HEK293 (cell line): Measurements from ENCODE around the gene DENND4B.
A peak's percentile ranks its signal among the peaks of the same experiment; 100 is the strongest.

Source experiments
- CTCF ChIA-PET: fragments of 350-600 bp; formaldehyde crosslinking; extraction: SDS; loops from one replicate; lab custom pipeline; 2021; ENCODE audit warnings: antibody characterized with exemption; lab: Yijun Ruan, JAX
- POLR2A ChIA-PET: fragments of 300-600 bp; formaldehyde crosslinking; extraction: SDS; loops from one replicate; lab custom pipeline; 2020; ENCODE audit warnings: antibody characterized with exemption, inconsistent platforms; lab: Yijun Ruan, JAX
- H3K27ac ChIP-seq: fragments of 200-500 bp; sonication (Bioruptor generic); 2 replicates; pipeline ENCODE4 v1.5.1; 2014; ENCODE audit warnings: low read depth, low read length, control low read depth, inconsistent platforms; ENCODE audit errors: extremely low read depth
- H3K36me3 ChIP-seq, 2 experiments: fragments of 200-500 bp in 1 of 2; sonication (Bioruptor generic) in 1 of 2; 1 replicate in 1 of 2; 2 replicates in 1 of 2; pipeline ENCODE4 v1.5.1; 2014 to 2017; ENCODE audit warnings: inconsistent platforms in 2 of 2, low read length in 2 of 2; ENCODE audit not compliant: control insufficient read depth in 2 of 2, insufficient read depth in 1 of 2
- H3K4me1 ChIP-seq: fragments of 200-500 bp; sonication (Bioruptor generic); 2 replicates; pipeline ENCODE4 v1.5.1; 2014; ENCODE audit warnings: mild to moderate bottlenecking, low read length, inconsistent platforms; ENCODE audit not compliant: control insufficient read depth, insufficient read depth
- H3K4me3 ChIP-seq: 2 replicates; pipeline ENCODE4 v1.5.1; 2011; ENCODE audit warnings: low read depth, mild to moderate bottlenecking, control low read depth, low read length, moderate library complexity
- H3K9me3 ChIP-seq: fragments of 200-500 bp; sonication (Bioruptor generic); 2 replicates; pipeline ENCODE4 v1.5.1; 2014; ENCODE audit warnings: low read depth, low read length, inconsistent platforms; ENCODE audit not compliant: control insufficient read depth, insufficient read depth
- BCL11A ChIP-seq: fragments of 450-650 bp; formaldehyde crosslinking; IDR thresholded peaks from 2 replicates; pipeline ENCODE4 v1.5.1; 2016; ENCODE audit warnings: low read depth, missing biosample characterization, missing genetic modification characterization
- BCL6B ChIP-seq: fragments of 450-650 bp; formaldehyde crosslinking; IDR thresholded peaks from 2 replicates; pipeline ENCODE4 v1.5.1; 2017; ENCODE audit warnings: missing biosample characterization, missing genetic modification characterization
- KLF7 ChIP-seq: fragments of 450-650 bp; formaldehyde crosslinking; IDR thresholded peaks from 2 replicates; pipeline ENCODE4 v1.5.1; 2016; ENCODE audit warnings: missing biosample characterization, missing genetic modification characterization, borderline replicate concordance
- SP2 ChIP-seq: fragments of 450-650 bp; formaldehyde crosslinking; IDR thresholded peaks from 2 replicates; pipeline ENCODE4 v1.5.1; 2016; ENCODE audit warnings: missing biosample characterization, missing genetic modification characterization
- SP7 ChIP-seq: fragments of 450-650 bp; formaldehyde crosslinking; IDR thresholded peaks from 2 replicates; pipeline ENCODE4 v1.5.1; 2016; ENCODE audit warnings: missing biosample characterization, missing genetic modification characterization
- TCF7L2 ChIP-seq: IDR thresholded peaks from 2 replicates; pipeline ENCODE4 v1.6.1; 2011; ENCODE audit warnings: low read depth, mild to moderate bottlenecking, inconsistent platforms, low read length, moderate library complexity, borderline replicate concordance
- YY2 ChIP-seq: fragments of 450-650 bp; formaldehyde crosslinking; IDR thresholded peaks from 2 replicates; pipeline ENCODE4 v1.5.1; 2016; ENCODE audit warnings: missing biosample characterization, missing genetic modification characterization
- ZBTB1 ChIP-seq: fragments of 450-650 bp; formaldehyde crosslinking; IDR thresholded peaks from 2 replicates; pipeline ENCODE4 v1.5.1; 2016; ENCODE audit warnings: missing biosample characterization, missing genetic modification characterization
- ZIC2 ChIP-seq: fragments of 450-650 bp; formaldehyde crosslinking; IDR thresholded peaks from 2 replicates; pipeline ENCODE4 v1.5.1; 2016; ENCODE audit warnings: missing biosample characterization, missing genetic modification characterization
- ZNF16 ChIP-seq: fragments of 450-650 bp; formaldehyde crosslinking; IDR thresholded peaks from 2 replicates; pipeline ENCODE4 v1.5.1; 2016; ENCODE audit warnings: low read depth, missing biosample characterization, missing genetic modification characterization
- ZNF174 ChIP-seq: fragments of 450-650 bp; formaldehyde crosslinking; IDR thresholded peaks from 2 replicates; pipeline ENCODE4 v1.5.0; 2017; ENCODE audit warnings: missing biosample characterization, mild to moderate bottlenecking, missing genetic modification characterization
- ZNF19 ChIP-seq: fragments of 450-650 bp; formaldehyde crosslinking; IDR thresholded peaks from 2 replicates; pipeline ENCODE4; 2016; ENCODE audit warnings: missing biosample characterization, missing genetic modification characterization, low read depth
- ZNF223 ChIP-seq: fragments of 450-650 bp; formaldehyde crosslinking; IDR thresholded peaks from 2 replicates; pipeline ENCODE4 v1.5.1; 2016; ENCODE audit warnings: missing biosample characterization, missing genetic modification characterization
- ZNF302 ChIP-seq: fragments of 450-650 bp; formaldehyde crosslinking; IDR thresholded peaks from 2 replicates; pipeline ENCODE4 v1.5.1; 2016; ENCODE audit warnings: missing biosample characterization, missing genetic modification characterization, low read depth
- ZNF335 ChIP-seq: fragments of 450-650 bp; formaldehyde crosslinking; conservative IDR thresholded peaks from 2 replicates; pipeline ENCODE4 v1.5.1; 2016; ENCODE audit warnings: missing biosample characterization, missing genetic modification characterization
- ZNF391 ChIP-seq: fragments of 450-650 bp; formaldehyde crosslinking; IDR thresholded peaks from 2 replicates; pipeline ENCODE4 v1.5.1; 2016; ENCODE audit warnings: low read depth, missing biosample characterization, missing genetic modification characterization, borderline replicate concordance
- ZNF404 ChIP-seq: fragments of 450-650 bp; formaldehyde crosslinking; IDR thresholded peaks from 2 replicates; pipeline ENCODE4 v1.5.1; 2017; ENCODE audit warnings: missing biosample characterization, missing genetic modification characterization
- ZNF544 ChIP-seq: fragments of 450-650 bp; formaldehyde crosslinking; IDR thresholded peaks from 2 replicates; pipeline ENCODE4 v1.5.0; 2017; ENCODE audit warnings: missing biosample characterization, missing genetic modification characterization
- ZNF596 ChIP-seq: fragments of 450-650 bp; IDR thresholded peaks from 2 replicates; pipeline ENCODE4 v1.5.0; 2018; ENCODE audit warnings: missing biosample characterization, mild to moderate bottlenecking, missing genetic modification characterization, moderate library complexity
- ZNF600 ChIP-seq: fragments of 450-650 bp; formaldehyde crosslinking; IDR thresholded peaks from 2 replicates; pipeline ENCODE4 v1.5.1; 2016; ENCODE audit warnings: missing biosample characterization, missing genetic modification characterization
- ZNF610 ChIP-seq: fragments of 450-650 bp; formaldehyde crosslinking; IDR thresholded peaks from 2 replicates; pipeline ENCODE4 v1.5.1; 2016; ENCODE audit warnings: missing biosample characterization, missing genetic modification characterization, borderline replicate concordance
- ZNF658 ChIP-seq: fragments of 450-650 bp; formaldehyde crosslinking; IDR thresholded peaks from 2 replicates; pipeline ENCODE4; 2016; ENCODE audit warnings: missing biosample characterization, missing genetic modification characterization
- ZNF785 ChIP-seq: fragments of 450-650 bp; formaldehyde crosslinking; IDR thresholded peaks from 2 replicates; pipeline ENCODE4 v1.5.1; 2016; ENCODE audit warnings: missing biosample characterization, missing genetic modification characterization
- ZNF791 ChIP-seq: fragments of 450-650 bp; formaldehyde crosslinking; IDR thresholded peaks from 2 replicates; pipeline ENCODE4 v1.5.1; 2016; ENCODE audit warnings: missing biosample characterization, missing genetic modification characterization
- ZSCAN16 ChIP-seq: fragments of 450-650 bp; formaldehyde crosslinking; IDR thresholded peaks from 2 replicates; pipeline ENCODE4 v1.5.1; 2016; ENCODE audit warnings: missing biosample characterization, missing genetic modification characterization
- ZSCAN4 ChIP-seq: fragments of 450-650 bp; formaldehyde crosslinking; IDR thresholded peaks from 2 replicates; pipeline ENCODE4 v1.5.1; 2017; ENCODE audit warnings: missing biosample characterization, missing genetic modification characterization
- TF ChIP-seq, protein P1 (sequence below): fragments of 450-650 bp; formaldehyde crosslinking; conservative IDR thresholded peaks from 2 replicates; pipeline ENCODE4 v1.5.1; 2016; ENCODE audit warnings: low read depth, missing biosample characterization, missing genetic modification characterization
- TF ChIP-seq, protein P2 (sequence below): fragments of 450-650 bp; formaldehyde crosslinking; IDR thresholded peaks from 2 replicates; pipeline ENCODE4 v1.5.1; 2016; ENCODE audit warnings: missing biosample characterization, missing genetic modification characterization

Gene DENND4B

GRCh38 chr1:153945795-153946621, 510 bp downstream of the DENND4B start (continued):
- TF ChIP-seq ZNF223 (no peak), ZNF791 (tag by site-specific recombination) (no peak), ZNF174 (tag by site-specific recombination) (no peak)
- TF ChIP-seq, all 188 proteins: peak for 45

DNA sequence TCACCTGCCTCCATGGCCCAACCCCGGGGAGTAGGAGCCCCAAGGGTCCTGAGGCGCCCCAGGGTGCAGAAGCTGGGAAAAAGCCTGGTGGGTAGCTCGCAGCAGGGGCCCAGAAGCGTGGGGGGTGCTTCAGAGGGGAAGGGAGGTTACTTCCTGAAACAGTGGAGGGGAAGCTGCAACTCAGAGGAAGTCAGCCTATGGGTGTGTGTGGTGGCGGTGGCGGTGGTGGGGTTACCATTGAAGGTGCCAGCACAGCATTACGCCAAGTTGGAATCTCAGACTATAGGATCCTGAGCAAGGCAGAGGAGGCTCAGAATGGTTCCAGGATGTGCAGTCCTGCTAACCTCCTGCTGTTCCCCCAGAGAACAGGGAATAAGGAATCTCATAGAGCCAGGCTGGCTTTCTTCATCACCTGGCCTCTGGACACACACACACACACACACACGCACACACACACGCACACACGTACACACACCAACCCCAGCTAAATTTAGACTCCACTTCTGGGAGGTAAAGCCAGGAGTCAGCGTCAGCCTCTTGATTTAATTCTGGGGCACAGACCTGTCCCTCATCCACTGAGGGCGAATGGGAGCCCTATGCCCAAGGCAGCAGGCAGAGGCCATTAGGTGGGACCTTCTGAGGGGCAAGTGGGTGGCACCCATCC, 1.3 kb downstream of the DENND4B start:
- Histone ChIP-seq H3K27ac (peak overlapping the region; percentile 91), H3K36me3 (peaks cover 0 to 67% of the 10 kb centered on the region in 2 experiments; a peak in 2 of 3 replicates), H3K4me3 (peak overlapping the region; percentile 74), H3K4me1 (no peaks in the 10 kb centered on the region), H3K9me3 (no peaks in the 10 kb centered on the region)
- ChIA-PET CTCF (interaction anchor here (0.6 to 2.5 kb wide), 14 partner anchors 11 to 601 kb away, joined by 3 to 10 read pairs (median 4); partner anchors contain the start of genes JTB and RAB13), POLR2A (interaction anchor here (0.6 to 4.3 kb wide), 8 partner anchors 13 to 169 kb away, joined by 4 to 36 read pairs (median 18); partner anchors contain the start of genes CREB3L4, CRTC2, GATAD2B and JTB)
- TF ChIP-seq ZNF335 (tag by site-specific recombination) (peak; percentile 99), SP7 (no peak), ZNF391 (0 out of 2 replicates have a peak, but pooled peaks have one; percentile 78), BCL11A (tag by site-specific recombination) (0 out of 2 replicates have a peak, but pooled peaks have one; percentile 27), ZNF658 (no peak), ZNF302 (tag by site-specific recombination) (no peak), YY2 (0 out of 2 replicates have a peak, but pooled peaks have one; percentile 11), ZNF404 (tag by site-specific recombination) (no peak), ZNF785 (tag by site-specific recombination) (no peak), SP2 (no peak), TCF7L2 (no peak), ZNF16 (tag by site-specific recombination) (no peak), KLF7 (tag by site-specific recombination) (no peak), ZIC2 (tag by site-specific recombination) (peak; percentile 78), ZNF610 (tag by site-specific recombination) (no peak), ZSCAN4 (tag by site-specific recombination) (peak; percentile 98), ZNF600 (tag by site-specific recombination) (peak; percentile 53), ZBTB1 (tag by site-specific recombination) (no peak), ZNF544 (tag by site-specific recombination) (no peak), ZSCAN16 (no peak), BCL6B (no peak), ZNF596 (no peak), ZNF19 (tag by site-specific recombination) (no peak)
- TF ChIP-seq, protein P1, sequence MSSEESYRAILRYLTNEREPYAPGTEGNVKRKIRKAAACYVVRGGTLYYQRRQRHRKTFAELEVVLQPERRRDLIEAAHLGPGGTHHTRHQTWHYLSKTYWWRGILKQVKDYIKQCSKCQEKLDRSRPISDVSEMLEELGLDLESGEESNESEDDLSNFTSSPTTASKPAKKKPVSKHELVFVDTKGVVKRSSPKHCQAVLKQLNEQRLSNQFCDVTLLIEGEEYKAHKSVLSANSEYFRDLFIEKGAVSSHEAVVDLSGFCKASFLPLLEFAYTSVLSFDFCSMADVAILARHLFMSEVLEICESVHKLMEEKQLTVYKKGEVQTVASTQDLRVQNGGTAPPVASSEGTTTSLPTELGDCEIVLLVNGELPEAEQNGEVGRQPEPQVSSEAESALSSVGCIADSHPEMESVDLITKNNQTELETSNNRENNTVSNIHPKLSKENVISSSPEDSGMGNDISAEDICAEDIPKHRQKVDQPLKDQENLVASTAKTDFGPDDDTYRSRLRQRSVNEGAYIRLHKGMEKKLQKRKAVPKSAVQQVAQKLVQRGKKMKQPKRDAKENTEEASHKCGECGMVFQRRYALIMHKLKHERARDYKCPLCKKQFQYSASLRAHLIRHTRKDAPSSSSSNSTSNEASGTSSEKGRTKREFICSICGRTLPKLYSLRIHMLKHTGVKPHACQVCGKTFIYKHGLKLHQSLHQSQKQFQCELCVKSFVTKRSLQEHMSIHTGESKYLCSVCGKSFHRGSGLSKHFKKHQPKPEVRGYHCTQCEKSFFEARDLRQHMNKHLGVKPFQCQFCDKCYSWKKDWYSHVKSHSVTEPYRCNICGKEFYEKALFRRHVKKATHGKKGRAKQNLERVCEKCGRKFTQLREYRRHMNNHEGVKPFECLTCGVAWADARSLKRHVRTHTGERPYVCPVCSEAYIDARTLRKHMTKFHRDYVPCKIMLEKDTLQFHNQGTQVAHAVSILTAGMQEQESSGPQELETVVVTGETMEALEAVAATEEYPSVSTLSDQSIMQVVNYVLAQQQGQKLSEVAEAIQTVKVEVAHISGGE, result no peak
- TF ChIP-seq, protein P2, sequence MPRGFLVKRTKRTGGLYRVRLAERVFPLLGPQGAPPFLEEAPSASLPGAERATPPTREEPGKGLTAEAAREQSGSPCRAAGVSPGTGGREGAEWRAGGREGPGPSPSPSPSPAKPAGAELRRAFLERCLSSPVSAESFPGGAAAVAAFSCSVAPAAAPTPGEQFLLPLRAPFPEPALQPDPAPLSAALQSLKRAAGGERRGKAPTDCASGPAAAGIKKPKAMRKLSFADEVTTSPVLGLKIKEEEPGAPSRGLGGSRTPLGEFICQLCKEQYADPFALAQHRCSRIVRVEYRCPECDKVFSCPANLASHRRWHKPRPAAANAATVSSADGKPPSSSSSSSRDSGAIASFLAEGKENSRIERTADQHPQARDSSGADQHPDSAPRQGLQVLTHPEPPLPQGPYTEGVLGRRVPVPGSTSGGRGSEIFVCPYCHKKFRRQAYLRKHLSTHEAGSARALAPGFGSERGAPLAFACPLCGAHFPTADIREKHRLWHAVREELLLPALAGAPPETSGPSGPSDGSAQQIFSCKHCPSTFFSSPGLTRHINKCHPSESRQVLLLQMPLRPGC (tag by site-specific recombination), result 0 out of 2 replicates have a peak, but pooled peaks have one; percentile 10
